NCI-H524 treated with DMSO at 0.1 percent for 48 hours (cell line): ENCODE data around the gene ZNF2.
"Not testable (repeated sequence)": the region's sequence is repeated elsewhere in the genome, so short reads cannot be mapped to it uniquely, and the experiment has no call there.

Experiments
- DNase-seq: peaks from one replicate; lab custom pipeline; 2025; lab: John Stamatoyannopoulos, UW

Gene ZNF2

GRCh38 chr2:95165371-95166064 is at the start of gene ZNF2:
Gene ZNF2, plus strand, starts transcription at chr2:95165809. Its CDS starts 10,418 bp downstream, at chr2:95176227.
- DNase-seq: peak; percentile 68

GRCh38 chr2:95121093-95121406 is 44.6 kb upstream of the ZNF2 start:
- DNase-seq: no peak

GRCh38 chr2:95121407-95122196 is 44.0 kb upstream of the ZNF2 start, which contains the start of gene MRPS5:
Gene MRPS5, minus strand, starts transcription at chr2:95121808. Its CDS starts 17 bp downstream, at chr2:95121791.
- no peak for DNase-seq

- no peak for DNase-seq
Observed at GRCh38 chr2:95122197-95122551, 43.4 kb upstream of the ZNF2 start.

GRCh38 chr2:95138702-95139101 is 26.9 kb upstream of the ZNF2 start:
- DNase-seq: no peak

- DNase-seq: no peak
Observed at GRCh38 chr2:95143838-95144237, 21.8 kb upstream of the ZNF2 start.

- no peak for DNase-seq
Observed at GRCh38 chr2:95149397-95149984, 16.1 kb upstream of the ZNF2 start.

- DNase-seq: no peak
Observed at GRCh38 chr2:95158441-95158840, 7.2 kb upstream of the ZNF2 start.

GRCh38 chr2:95158891-95159619 is 6.6 kb upstream of the ZNF2 start:
- no peak for DNase-seq

GRCh38 chr2:95159690-95160449 is 5.7 kb upstream of the ZNF2 start, which contains the start of gene ZNF514:
Gene ZNF514, minus strand, starts transcription at chr2:95159848. Its CDS starts 6,595 bp downstream, at chr2:95153253.
- no peak for DNase-seq

- DNase-seq: no peak
Observed at GRCh38 chr2:95165030-95165370, 609 bp upstream of the ZNF2 start.

- no peak for DNase-seq
Observed at GRCh38 chr2:95166065-95166763, 605 bp downstream of the ZNF2 start.

- DNase-seq: no peak
Observed at GRCh38 chr2:95171902-95172301, 6.3 kb downstream of the ZNF2 start.

GRCh38 chr2:95174031-95174542 is 8.5 kb downstream of the ZNF2 start:
- DNase-seq: no peak

- DNase-seq: no peak
Observed at GRCh38 chr2:95179451-95179850, 13.8 kb downstream of the ZNF2 start.

GRCh38 chr2:95181774-95182173 is 16.2 kb downstream of the ZNF2 start:
- DNase-seq: no peak

GRCh38 chr2:95185197-95185596 is 19.6 kb downstream of the ZNF2 start:
- DNase-seq: no peak

- DNase-seq: no peak
Observed at GRCh38 chr2:95185973-95186372, 20.4 kb downstream of the ZNF2 start.

- DNase-seq: not testable (repeated sequence)
Observed at GRCh38 chr2:95192956-95193355, 27.3 kb downstream of the ZNF2 start.

- no peak for DNase-seq
Observed at GRCh38 chr2:95203911-95204310, 38.3 kb downstream of the ZNF2 start.

- DNase-seq: no peak
Observed at GRCh38 chr2:95204396-95204795, 38.8 kb downstream of the ZNF2 start.
